Calu3 (cell line): ENCODE data around the gene PEX5. TPM values are rescaled to one million over a fixed set of nuclear protein-coding genes. Genes with fewer than 3 reads are reported as not detected.

Experiments
- Bru-seq: library from RNA; stranded (reverse); fragments of 400-500 nt; gene quantifications from one replicate; lab custom pipeline; 2021; lab: Mats Ljungman, UMichigan
- BruChase-seq, 2 experiments: library from RNA; stranded (reverse); fragments of 400-500 nt; gene quantifications; one replicate each; lab custom pipeline; 2021; lab: Mats Ljungman, UMichigan
- BruUV-seq: library from RNA; stranded (reverse); fragments of 400-500 nt; replicated peaks from 2 replicates; lab custom pipeline; 2021; lab: Mats Ljungman, UMichigan
- CTCF ChIA-PET: fragments of 300-600 bp; sonication (Branson Sonifier 250); formaldehyde crosslinking; loops from one replicate; lab custom pipeline; 2022; ENCODE audit warnings: antibody characterized with exemption; lab: Charles Lee
- DNase-seq: peaks from one replicate; pipeline ENCODE4 v3.0.0; 2022
- H3K27ac Mint-ChIP-seq: one replicate; pipeline ENCODE4 v1.8.0; 2022; ENCODE audit warnings: mixed read lengths; ENCODE audit not compliant: unreplicated experiment
- H3K27me3 Mint-ChIP-seq: one replicate; pipeline ENCODE4 v1.8.0; 2022; ENCODE audit warnings: mixed read lengths; ENCODE audit not compliant: unreplicated experiment
- H3K36me3 Mint-ChIP-seq: one replicate; pipeline ENCODE4 v1.8.0; 2022; ENCODE audit warnings: mild to moderate bottlenecking, moderate library complexity, mixed read lengths; ENCODE audit not compliant: insufficient read depth, unreplicated experiment
- H3K4me1 Mint-ChIP-seq: one replicate; pipeline ENCODE4 v1.8.0; 2022; ENCODE audit warnings: mild to moderate bottlenecking, low read depth, mixed read lengths; ENCODE audit not compliant: unreplicated experiment
- H3K4me3 Mint-ChIP-seq: one replicate; pipeline ENCODE4 v1.8.0; 2022; ENCODE audit warnings: mild to moderate bottlenecking, low read depth, moderate library complexity, mixed read lengths; ENCODE audit not compliant: unreplicated experiment
- H3K9me3 Mint-ChIP-seq: one replicate; pipeline ENCODE4 v1.8.0; 2022; ENCODE audit warnings: low read depth, mixed read lengths; ENCODE audit not compliant: unreplicated experiment
- intact Hi-C: fragments of 100-400 bp; cut with micrococcal nuclease; formaldehyde crosslinking; loops from one replicate; pipeline ENCODE4 v1.10.0; 2022; ENCODE audit not compliant: unreplicated experiment
- long read RNA-seq: library from polyadenylated mRNA; stranded (forward); transcript quantifications from one replicate; pipeline ENCODE4 v2.0.0, GENCODE V29; 2022
- total RNA-seq: library from RNA; stranded (reverse); gene quantifications from 2 replicates; pipeline ENCODE4 v1.2.3, GENCODE V29; 2022
- TF ChIP-seq, protein P1 (sequence below): fragments of 200-600 bp; IDR thresholded peaks from one replicate; pipeline ENCODE4 v1.8.0; 2022; ENCODE audit warnings: antibody characterized with exemption; ENCODE audit not compliant: unreplicated experiment

PEX5 gene
- 36.8 and 36.9 TPM in 2 replicates for total RNA-seq
- percentile 65 among the genes with signal in this experiment for Bru-seq, nascent RNA
- percentile 72 among the genes with signal in this experiment for BruChase-seq, experiment 1, labeled RNA remaining after a 6-hour chase
- BruChase-seq, experiment 2, labeled RNA remaining after a 2-hour chase = percentile 69 among the genes with signal in this experiment
- long read RNA-seq, partial matches to known transcripts = 0 of 4 reads
- long read RNA-seq, other reads (novel, unspliced or antisense) = 3 of 4 reads

DNA sequence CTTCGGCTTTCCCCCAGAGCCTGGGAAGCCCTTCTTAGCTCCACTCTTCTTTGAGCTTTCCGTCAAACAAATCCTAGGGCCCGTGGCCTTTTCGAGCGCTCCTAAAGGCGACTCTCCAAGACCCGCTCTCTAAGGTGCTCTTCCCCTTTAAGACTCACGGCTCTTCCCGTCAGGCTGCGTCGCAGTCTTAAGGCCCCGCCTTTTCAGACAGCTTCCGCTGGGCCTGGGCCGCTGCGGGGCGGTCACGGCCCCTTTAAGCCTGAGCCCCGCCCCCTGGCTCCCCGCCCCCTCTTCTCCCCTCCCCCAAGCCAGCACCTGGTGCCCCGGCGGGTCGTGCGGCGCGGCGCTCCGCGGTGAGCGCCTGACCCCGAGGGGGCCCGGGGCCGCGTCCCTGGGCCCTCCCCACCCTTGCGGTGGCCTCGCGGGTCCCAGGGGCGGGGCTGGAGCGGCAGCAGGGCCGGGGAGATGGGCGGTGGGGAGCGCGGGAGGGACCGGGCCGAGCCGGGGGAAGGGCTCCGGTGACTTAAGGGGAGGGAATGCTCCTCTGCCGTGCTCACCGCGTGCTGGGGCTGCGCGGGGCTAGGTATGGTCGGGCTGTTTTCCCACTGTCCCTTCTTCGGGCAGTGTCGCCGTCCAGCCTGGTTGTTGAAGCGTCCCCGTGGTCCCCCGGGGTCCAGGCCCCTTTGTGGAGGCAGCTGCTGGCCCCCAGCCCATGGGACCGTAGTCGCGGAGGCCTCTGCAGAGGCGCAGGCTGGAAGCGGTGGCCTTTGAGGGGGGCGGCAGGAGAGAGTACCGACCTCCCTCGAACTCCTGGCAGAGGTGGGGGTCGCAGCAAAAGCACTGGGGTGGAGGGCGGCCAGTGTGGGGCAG, at the start of gene PEX5:
Gene PEX5, plus strand, starts transcription at position 289 of the 870 bp plus-strand sequence. CDS start 692 bp downstream, outside the sequence.
- no peaks in the 10 kb centered on the region for H3K9me3 Mint-ChIP-seq
- peak within 1 kb of the TSS; percentile 90 for H3K4me3 Mint-ChIP-seq
- peaks cover 36% of the 10 kb centered on the region for H3K4me1 Mint-ChIP-seq
- CTCF ChIA-PET = interaction anchor here (0.7 to 1.0 kb wide), 3 partner anchors 10 to 309 kb away, joined by 3 to 4 read pairs (median 3); no protein-coding TSS in a partner anchor
- DNase-seq = peak; percentile 86
- TF ChIP-seq, protein P1, sequence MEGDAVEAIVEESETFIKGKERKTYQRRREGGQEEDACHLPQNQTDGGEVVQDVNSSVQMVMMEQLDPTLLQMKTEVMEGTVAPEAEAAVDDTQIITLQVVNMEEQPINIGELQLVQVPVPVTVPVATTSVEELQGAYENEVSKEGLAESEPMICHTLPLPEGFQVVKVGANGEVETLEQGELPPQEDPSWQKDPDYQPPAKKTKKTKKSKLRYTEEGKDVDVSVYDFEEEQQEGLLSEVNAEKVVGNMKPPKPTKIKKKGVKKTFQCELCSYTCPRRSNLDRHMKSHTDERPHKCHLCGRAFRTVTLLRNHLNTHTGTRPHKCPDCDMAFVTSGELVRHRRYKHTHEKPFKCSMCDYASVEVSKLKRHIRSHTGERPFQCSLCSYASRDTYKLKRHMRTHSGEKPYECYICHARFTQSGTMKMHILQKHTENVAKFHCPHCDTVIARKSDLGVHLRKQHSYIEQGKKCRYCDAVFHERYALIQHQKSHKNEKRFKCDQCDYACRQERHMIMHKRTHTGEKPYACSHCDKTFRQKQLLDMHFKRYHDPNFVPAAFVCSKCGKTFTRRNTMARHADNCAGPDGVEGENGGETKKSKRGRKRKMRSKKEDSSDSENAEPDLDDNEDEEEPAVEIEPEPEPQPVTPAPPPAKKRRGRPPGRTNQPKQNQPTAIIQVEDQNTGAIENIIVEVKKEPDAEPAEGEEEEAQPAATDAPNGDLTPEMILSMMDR = no peak
- intact Hi-C loops = no loop called here
- peaks cover 16% of the 10 kb centered on the region for H3K27me3 Mint-ChIP-seq
- peaks cover 24% of the 10 kb centered on the region for H3K36me3 Mint-ChIP-seq
- BruUV-seq = no TSS peak
- peak within 1 kb of the TSS; percentile 89 for H3K27ac Mint-ChIP-seq

DNA sequence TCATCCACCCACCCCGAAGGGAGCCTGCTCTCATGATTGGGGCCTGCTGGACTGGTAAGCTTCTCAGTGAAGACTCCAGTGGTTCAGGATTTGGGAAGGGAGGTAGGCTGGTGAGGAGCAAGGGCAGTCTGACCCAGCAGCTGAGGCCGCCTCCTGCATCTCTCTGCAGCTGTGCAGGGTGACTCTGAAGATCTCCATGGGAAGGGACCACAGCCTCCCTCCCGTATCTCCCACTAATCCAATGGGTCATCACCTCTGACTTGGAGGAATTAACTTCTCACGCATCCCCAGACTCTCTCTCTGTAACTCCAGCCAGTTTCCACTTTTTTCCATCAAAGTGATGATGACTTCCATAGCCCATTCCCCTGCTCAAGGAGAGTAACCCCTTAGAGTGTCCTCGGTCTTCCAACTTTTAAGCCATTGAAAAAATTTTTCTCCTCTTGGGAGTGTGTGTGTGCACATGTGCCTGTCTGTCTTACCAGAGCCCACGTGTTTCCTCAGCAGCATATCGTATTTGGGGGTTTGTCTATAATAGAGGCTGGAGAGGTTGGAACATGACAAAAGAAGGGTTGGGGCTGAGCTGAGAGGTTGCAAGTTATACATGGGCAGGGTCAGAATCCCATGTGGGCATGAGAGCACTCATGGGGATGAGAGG, 48.0 kb upstream of the PEX5 start:
- intact Hi-C loops = loop anchor here (2.0 kb wide), 1 partner anchor 497 kb away; no protein-coding TSS in a partner anchor
- DNase-seq = no peak
- no peak overlapping the region for H3K4me3 Mint-ChIP-seq
- no peak overlapping the region for H3K27ac Mint-ChIP-seq
- TF ChIP-seq, protein P1 = no peak
- CTCF ChIA-PET = no interaction called here
- H3K27me3 Mint-ChIP-seq = no peaks in the 10 kb centered on the region
- H3K36me3 Mint-ChIP-seq = peaks cover 10% of the 10 kb centered on the region
- H3K9me3 Mint-ChIP-seq = no peaks in the 10 kb centered on the region
- no TSS peak for BruUV-seq
- no peaks in the 10 kb centered on the region for H3K4me1 Mint-ChIP-seq

DNA sequence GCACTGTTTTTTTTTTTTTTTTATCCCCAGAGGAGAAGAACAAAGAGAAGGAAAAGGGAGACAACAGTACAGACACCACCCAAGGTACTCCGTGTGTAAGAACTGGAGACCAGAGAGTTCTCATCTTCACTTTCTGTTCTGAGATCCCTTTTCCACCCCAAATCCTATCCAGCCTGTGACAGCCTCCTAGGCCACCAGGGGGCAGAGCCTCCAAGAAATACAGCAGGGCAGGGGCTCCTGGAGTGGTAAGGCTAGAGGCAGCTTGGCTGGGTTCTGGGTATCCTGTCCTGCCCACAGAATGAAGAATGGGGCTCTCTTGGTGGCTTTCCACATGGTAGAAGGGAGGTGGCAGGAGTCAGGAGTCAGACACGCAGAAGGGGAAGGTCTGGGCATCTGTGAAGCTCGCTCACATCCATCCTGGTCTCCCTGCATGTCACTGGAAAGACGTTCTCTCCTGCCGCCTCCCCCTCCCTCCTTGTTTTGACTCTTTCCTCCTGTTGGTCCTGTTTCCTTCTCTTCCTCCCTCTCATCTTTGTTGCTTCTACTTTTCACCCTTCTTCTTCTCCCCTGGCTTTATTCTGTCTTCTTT, 47.3 kb upstream of the PEX5 start:
- H3K27ac Mint-ChIP-seq = no peak overlapping the region
- no peaks in the 10 kb centered on the region for H3K9me3 Mint-ChIP-seq
- no peaks in the 10 kb centered on the region for H3K4me1 Mint-ChIP-seq
- peak; percentile 68 for DNase-seq
- TF ChIP-seq, protein P1 = peak; percentile 66
- H3K27me3 Mint-ChIP-seq = no peaks in the 10 kb centered on the region
- intact Hi-C loops = loop anchor here (2.0 kb wide), 1 partner anchor 497 kb away; no protein-coding TSS in a partner anchor
- H3K36me3 Mint-ChIP-seq = peaks cover 10% of the 10 kb centered on the region
- no peak overlapping the region for H3K4me3 Mint-ChIP-seq
- no TSS peak for BruUV-seq
- CTCF ChIA-PET = interaction anchor here (0.7 kb wide), 1 partner anchor 66 kb away, joined by 4 read pairs; no protein-coding TSS in a partner anchor
